HL-60 (cell line): ENCODE data around the gene CCDC92B.
A peak's percentile ranks its signal among the peaks of the same experiment; 100 is the strongest.

Source experiments
- DNase-seq, 2 experiments: peaks; one replicate each; pipeline ENCODE4 v3.0.0-alpha.2; 2010 to 2020; ENCODE audit warnings: low read depth in 1 of 2, low spot score in 1 of 2
- H3K27ac ChIP-seq: fragments of 250-450 bp; sonication (Bioruptor Pico); replicated peaks from 2 replicates; pipeline ENCODE4 v1.5.1; 2020; ENCODE audit warnings: mild to moderate bottlenecking, moderate library complexity
- H3K27me3 ChIP-seq: fragments of 250-450 bp; sonication (Bioruptor Pico); 2 replicates; pipeline ENCODE4 v1.5.1; 2021; ENCODE audit warnings: mild to moderate bottlenecking, moderate library complexity; ENCODE audit not compliant: insufficient read depth, poor library complexity, severe bottlenecking
- H3K4me3 ChIP-seq: replicated peaks from 2 replicates; pipeline ENCODE4 v1.5.1; 2011; ENCODE audit warnings: mild to moderate bottlenecking, control low read depth, low read length; ENCODE audit not compliant: insufficient read depth
- GABPA ChIP-seq: IDR thresholded peaks from 2 replicates; pipeline ENCODE4 v1.6.1; 2012; ENCODE audit warnings: low read depth
- POLR2AphosphoS5 ChIP-seq: IDR thresholded peaks from 2 replicates; pipeline ENCODE4 v1.6.1; 2012; ENCODE audit warnings: low read depth
- SPI1 ChIP-seq: IDR thresholded peaks from 2 replicates; pipeline ENCODE4 v1.6.1; 2012; ENCODE audit warnings: low read depth, mild to moderate bottlenecking, borderline replicate concordance
- long read RNA-seq: library from polyadenylated mRNA; unstranded; transcript quantifications from one replicate; pipeline ENCODE4 v2.0.0, GENCODE V29; 2020
- TF ChIP-seq, protein P1 (sequence below): IDR thresholded peaks from 2 replicates; pipeline ENCODE4 v1.6.1; 2012; ENCODE audit warnings: low read depth; ENCODE audit not compliant: insufficient replicate concordance
- TF ChIP-seq, protein P2 (sequence below): IDR thresholded peaks from one replicate; pipeline ENCODE4 v1.5.1; 2011; ENCODE audit warnings: low read length, control low read depth, inconsistent platforms; ENCODE audit not compliant: insufficient read depth

Gene CCDC92B
- long read RNA-seq: 0 reads

DNA sequence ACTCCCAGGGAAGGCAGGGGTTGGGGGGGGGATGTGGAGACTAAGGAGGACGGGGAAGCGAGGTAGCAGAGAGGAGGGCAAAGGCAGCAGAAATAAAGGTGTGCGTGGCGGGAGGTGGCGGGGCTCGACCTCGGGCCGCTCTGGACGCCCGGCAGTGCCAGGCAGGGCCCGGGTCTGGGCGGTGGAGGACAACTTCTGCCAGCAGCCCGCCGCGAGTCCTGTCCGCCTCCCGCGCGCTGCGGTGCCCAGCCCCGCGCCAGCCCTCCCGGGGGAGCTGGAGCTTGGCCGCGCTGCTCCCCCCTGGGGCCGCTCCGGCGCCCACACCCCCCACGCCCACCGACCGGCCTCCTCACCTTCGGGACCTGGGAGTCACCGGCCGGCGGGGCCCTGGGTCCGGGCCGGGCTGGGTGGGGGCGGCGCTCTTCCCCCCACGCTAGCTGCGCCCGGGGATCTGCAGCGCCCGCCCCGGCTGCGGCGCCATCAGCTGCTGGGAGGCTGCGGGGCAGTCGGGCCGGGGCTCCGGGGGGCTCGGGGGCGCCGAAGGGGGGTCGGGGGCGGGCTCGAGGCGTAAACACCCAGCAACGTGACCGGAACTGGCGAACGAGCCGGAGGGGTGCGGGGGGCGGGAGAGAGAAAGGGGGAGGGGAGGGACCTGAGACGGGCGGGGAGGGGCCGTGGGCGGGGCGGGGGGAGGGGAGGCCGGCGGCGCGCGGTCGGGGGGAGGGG, at the start of gene CCDC92B:
Gene CCDC92B (minus strand): TSS at position 595 of the 726 bp plus-strand sequence. CDS start 14,507 bp downstream, outside the sequence.
- no peak for DNase-seq
- H3K4me3 ChIP-seq: no peak within 1 kb of the TSS
- TF ChIP-seq POLR2AphosphoS5: no peak

DNA sequence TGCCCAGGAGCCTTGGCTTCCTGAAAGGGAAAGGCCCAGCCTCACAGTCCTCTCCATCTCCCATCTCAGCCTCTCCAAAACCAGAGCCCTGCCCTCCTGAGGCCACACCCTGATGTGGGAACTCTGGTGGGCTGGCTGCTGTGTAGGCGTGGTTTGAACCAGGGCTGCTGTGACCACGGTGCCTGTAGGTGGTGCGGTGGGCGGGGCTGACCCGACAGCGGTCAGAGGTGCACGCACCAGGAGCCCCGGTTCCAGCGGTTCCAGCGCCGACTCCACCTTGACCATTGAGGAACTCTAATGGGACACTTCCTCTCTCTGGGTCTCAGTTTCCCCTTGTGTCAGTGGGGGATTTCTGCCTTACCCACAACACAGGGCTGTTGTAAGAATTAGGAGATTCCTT, 49.2 kb upstream of the CCDC92B start:
- no peak overlapping the region for H3K27ac ChIP-seq
- no peak overlapping the region for H3K4me3 ChIP-seq
- H3K27me3 ChIP-seq: no peaks in the 10 kb centered on the region
- DNase-seq: no peak
- TF ChIP-seq, protein P1, sequence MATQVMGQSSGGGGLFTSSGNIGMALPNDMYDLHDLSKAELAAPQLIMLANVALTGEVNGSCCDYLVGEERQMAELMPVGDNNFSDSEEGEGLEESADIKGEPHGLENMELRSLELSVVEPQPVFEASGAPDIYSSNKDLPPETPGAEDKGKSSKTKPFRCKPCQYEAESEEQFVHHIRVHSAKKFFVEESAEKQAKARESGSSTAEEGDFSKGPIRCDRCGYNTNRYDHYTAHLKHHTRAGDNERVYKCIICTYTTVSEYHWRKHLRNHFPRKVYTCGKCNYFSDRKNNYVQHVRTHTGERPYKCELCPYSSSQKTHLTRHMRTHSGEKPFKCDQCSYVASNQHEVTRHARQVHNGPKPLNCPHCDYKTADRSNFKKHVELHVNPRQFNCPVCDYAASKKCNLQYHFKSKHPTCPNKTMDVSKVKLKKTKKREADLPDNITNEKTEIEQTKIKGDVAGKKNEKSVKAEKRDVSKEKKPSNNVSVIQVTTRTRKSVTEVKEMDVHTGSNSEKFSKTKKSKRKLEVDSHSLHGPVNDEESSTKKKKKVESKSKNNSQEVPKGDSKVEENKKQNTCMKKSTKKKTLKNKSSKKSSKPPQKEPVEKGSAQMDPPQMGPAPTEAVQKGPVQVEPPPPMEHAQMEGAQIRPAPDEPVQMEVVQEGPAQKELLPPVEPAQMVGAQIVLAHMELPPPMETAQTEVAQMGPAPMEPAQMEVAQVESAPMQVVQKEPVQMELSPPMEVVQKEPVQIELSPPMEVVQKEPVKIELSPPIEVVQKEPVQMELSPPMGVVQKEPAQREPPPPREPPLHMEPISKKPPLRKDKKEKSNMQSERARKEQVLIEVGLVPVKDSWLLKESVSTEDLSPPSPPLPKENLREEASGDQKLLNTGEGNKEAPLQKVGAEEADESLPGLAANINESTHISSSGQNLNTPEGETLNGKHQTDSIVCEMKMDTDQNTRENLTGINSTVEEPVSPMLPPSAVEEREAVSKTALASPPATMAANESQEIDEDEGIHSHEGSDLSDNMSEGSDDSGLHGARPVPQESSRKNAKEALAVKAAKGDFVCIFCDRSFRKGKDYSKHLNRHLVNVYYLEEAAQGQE: no peak
- TF ChIP-seq SPI1: no peak
- TF ChIP-seq GABPA: no peak
- TF ChIP-seq, protein P2, sequence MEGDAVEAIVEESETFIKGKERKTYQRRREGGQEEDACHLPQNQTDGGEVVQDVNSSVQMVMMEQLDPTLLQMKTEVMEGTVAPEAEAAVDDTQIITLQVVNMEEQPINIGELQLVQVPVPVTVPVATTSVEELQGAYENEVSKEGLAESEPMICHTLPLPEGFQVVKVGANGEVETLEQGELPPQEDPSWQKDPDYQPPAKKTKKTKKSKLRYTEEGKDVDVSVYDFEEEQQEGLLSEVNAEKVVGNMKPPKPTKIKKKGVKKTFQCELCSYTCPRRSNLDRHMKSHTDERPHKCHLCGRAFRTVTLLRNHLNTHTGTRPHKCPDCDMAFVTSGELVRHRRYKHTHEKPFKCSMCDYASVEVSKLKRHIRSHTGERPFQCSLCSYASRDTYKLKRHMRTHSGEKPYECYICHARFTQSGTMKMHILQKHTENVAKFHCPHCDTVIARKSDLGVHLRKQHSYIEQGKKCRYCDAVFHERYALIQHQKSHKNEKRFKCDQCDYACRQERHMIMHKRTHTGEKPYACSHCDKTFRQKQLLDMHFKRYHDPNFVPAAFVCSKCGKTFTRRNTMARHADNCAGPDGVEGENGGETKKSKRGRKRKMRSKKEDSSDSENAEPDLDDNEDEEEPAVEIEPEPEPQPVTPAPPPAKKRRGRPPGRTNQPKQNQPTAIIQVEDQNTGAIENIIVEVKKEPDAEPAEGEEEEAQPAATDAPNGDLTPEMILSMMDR: no peak
- TF ChIP-seq POLR2AphosphoS5: no peak

More for the DNA sequence above, at the start of gene CCDC92B:
- no peak within 1 kb of the TSS for H3K27ac ChIP-seq
- no peaks in the 10 kb centered on the region for H3K27me3 ChIP-seq

DNA sequence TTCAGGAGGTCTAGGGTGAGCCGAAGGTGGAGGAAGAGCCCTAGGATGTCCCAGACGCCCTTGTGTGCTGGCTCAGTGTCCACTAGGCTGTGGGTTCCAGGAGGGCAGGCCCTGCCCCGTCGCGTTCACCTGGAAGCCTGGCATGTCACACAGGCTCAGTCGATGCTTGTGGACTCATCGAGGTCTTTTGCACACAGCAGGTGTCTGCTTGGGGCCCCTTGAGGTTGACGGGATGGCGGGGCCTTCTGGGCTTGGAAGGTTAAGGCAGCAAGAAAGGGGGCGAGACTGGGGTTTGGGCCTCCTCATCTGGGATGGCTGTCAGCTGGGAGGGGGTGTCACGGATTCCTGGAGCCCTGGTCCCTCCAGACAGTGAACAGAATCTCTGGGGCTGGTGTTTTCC, 48.7 kb upstream of the CCDC92B start:
- Histone ChIP-seq H3K4me3 (no peak overlapping the region), H3K27ac (no peak overlapping the region), H3K27me3 (no peaks in the 10 kb centered on the region)
- DNase-seq: no peak
- TF ChIP-seq POLR2AphosphoS5: no peak
- TF ChIP-seq GABPA: no peak
- TF ChIP-seq, protein P1: no peak
- TF ChIP-seq SPI1: no peak
- TF ChIP-seq, protein P2: no peak

DNA sequence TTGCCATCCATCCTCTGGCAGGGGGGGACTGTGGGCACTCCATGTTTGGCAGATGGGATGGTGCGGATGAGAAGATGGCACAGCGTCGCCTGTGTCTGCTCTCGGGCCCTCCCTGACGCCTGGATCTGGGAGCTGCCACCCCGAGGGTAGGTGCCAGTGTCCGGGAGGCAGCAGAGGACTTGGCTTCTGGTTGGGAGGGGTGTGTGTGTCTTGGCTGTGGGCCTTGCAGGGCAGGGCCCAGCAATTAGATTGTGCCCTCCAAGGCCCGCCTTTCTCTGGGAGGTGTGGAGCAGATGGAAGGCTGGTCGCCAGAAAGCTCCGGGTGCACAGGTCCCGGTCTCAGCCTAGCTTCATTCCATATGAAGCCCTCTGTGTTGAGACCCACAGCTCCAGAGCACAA, 48.2 kb upstream of the CCDC92B start:
- DNase-seq: no peak
- Histone ChIP-seq H3K27ac (no peak overlapping the region), H3K4me3 (peak overlapping the region; percentile 59), H3K27me3 (no peaks in the 10 kb centered on the region)
- TF ChIP-seq, protein P1: no peak
- TF ChIP-seq SPI1: no peak
- TF ChIP-seq, protein P2: no peak
